Neural progenitor cell (in vitro differentiated cells): ENCODE measurements around the gene PAK1. TPM values are rescaled to one million over a fixed set of nuclear protein-coding genes. Genes with fewer than 3 reads are reported as not detected.

Experiments used
- DNase-seq: peaks from one replicate; pipeline ENCODE4 v3.0.0-alpha.2; 2016; ENCODE audit warnings: low spot score
- H2AFZ ChIP-seq: fragments of 200-600 bp; sonication (generic); replicated peaks from 2 replicates; pipeline ENCODE4 v1.6.1; 2016; ENCODE audit warnings: antibody characterized with exemption
- H3F3A ChIP-seq: fragments of 200-600 bp; sonication (generic); 2 replicates; pipeline ENCODE4 v1.6.1; 2016; ENCODE audit warnings: antibody characterized with exemption, low read depth
- H3K27ac ChIP-seq: fragments of 200-600 bp; sonication (generic); 2 replicates; pipeline ENCODE4 v1.5.1; 2016; ENCODE audit warnings: mild to moderate bottlenecking
- H3K27me3 ChIP-seq: fragments of 200-600 bp; sonication (generic); 2 replicates; pipeline ENCODE4 v1.6.1; 2016; ENCODE audit warnings: mild to moderate bottlenecking, moderate library complexity
- H3K36me3 ChIP-seq: fragments of 200-600 bp; sonication (generic); 2 replicates; pipeline ENCODE4 v1.5.1; 2016
- H3K4me1 ChIP-seq: fragments of 200-600 bp; sonication (generic); 2 replicates; pipeline ENCODE4 v1.6.1; 2016; ENCODE audit warnings: mixed run types
- H3K4me2 ChIP-seq: fragments of 200-600 bp; sonication (generic); 2 replicates; pipeline ENCODE4 v1.6.1; 2016
- H3K4me3 ChIP-seq: fragments of 200-600 bp; sonication (generic); 2 replicates; pipeline ENCODE4 v1.5.1; 2016
- H3K79me2 ChIP-seq: fragments of 200-600 bp; sonication (generic); 2 replicates; pipeline ENCODE4 v1.6.1; 2016; ENCODE audit warnings: low read depth
- H3K9ac ChIP-seq: fragments of 200-600 bp; sonication (generic); 2 replicates; pipeline ENCODE4 v1.6.1; 2016
- H3K9me3 ChIP-seq: fragments of 200-600 bp; sonication (generic); 2 replicates; pipeline ENCODE4 v1.5.1; 2016; ENCODE audit warnings: low read depth
- H4K20me1 ChIP-seq: fragments of 200-600 bp; sonication (generic); 2 replicates; pipeline ENCODE4 v1.6.1; 2016; ENCODE audit warnings: low read depth
- H3K27ac Mint-ChIP-seq: 3 replicates; pipeline ENCODE4 v1.8.0; 2021; ENCODE audit warnings: mixed read lengths
- H3K27me3 Mint-ChIP-seq: 2 replicates; pipeline ENCODE4 v1.8.0; 2022; ENCODE audit warnings: low read depth, mild to moderate bottlenecking, inconsistent platforms, moderate library complexity, mixed read lengths; ENCODE audit not compliant: insufficient read depth
- H3K36me3 Mint-ChIP-seq: 3 replicates; pipeline ENCODE4 v1.8.0; 2021; ENCODE audit warnings: mixed read lengths
- H3K4me1 Mint-ChIP-seq: 3 replicates; pipeline ENCODE4 v1.8.0; 2021; ENCODE audit warnings: mixed read lengths
- H3K4me3 Mint-ChIP-seq: 3 replicates; pipeline ENCODE4 v1.8.0; 2021; ENCODE audit warnings: mild to moderate bottlenecking, moderate library complexity, mixed read lengths
- H3K9me3 Mint-ChIP-seq: 3 replicates; pipeline ENCODE4 v1.8.0; 2020; ENCODE audit warnings: mixed read lengths
- EZH2 ChIP-seq: fragments of 200-600 bp; sonication (generic); IDR thresholded peaks from 2 replicates; pipeline ENCODE4 v1.6.1; 2017; ENCODE audit warnings: antibody characterized with exemption, mild to moderate bottlenecking, moderate library complexity
- EZH2phosphoT487 ChIP-seq: fragments of 200-600 bp; sonication (generic); IDR thresholded peaks from 2 replicates; pipeline ENCODE4 v1.6.1; 2017; ENCODE audit warnings: antibody characterized with exemption
- total RNA-seq: library from RNA; depleted of rRNA; stranded (reverse); fragments of >200 nt; gene quantifications from 2 replicates; pipeline ENCODE4 v1.2.3, GENCODE V29; 2015; ENCODE audit warnings: low replicate concordance
- TF ChIP-seq, protein P1 (sequence below): fragments of 200-600 bp; sonication (generic); IDR thresholded peaks from 2 replicates; pipeline ENCODE4 v1.5.1; 2017; ENCODE audit warnings: antibody characterized with exemption, mild to moderate bottlenecking

The PAK1 gene
- total RNA-seq, 1 donor from 2014 or later, result 52.1 TPM

DNA sequence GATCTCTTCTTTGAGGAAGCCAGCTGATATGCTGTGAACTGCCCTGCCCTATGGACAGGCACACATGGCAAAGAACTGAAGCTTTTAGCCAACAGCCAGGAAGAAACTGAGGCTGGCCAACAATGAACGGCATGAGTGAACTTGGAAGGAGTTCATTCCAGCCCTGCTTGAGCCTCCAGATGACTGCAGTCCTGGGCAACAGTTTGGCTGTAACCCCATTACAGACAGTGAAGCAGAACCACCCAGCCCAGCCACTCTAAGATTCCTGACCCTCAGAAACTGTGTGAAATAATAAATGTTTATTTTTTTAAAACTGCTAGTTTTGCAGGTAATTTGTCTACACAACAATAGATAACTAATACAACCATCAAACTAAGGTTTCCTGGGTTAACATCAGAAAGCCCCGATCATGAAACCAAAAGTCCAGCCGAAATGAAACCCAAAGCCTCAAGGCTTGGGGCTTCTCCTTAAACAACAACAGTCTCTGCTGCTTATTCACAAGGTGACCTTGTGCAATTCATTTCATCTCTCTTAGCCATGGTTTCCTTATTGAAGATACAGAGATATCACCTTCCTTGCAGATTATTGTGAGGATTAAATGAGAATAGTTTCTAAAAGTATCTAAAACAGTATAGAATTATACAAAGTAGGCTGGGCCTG is 31.4 kb downstream of the PAK1 start:
- Histone ChIP-seq H3K9ac (no peak overlapping the region), H3F3A (no peaks in the 10 kb centered on the region), H3K9me3 (no peaks in the 10 kb centered on the region), H3K4me3 (no peak overlapping the region), H3K4me1 (peaks cover 8% of the 10 kb centered on the region), H3K27ac (no peak overlapping the region), H2AFZ (no peak overlapping the region), H3K27me3 (no peaks in the 10 kb centered on the region), H3K36me3 (no peaks in the 10 kb centered on the region), H3K79me2 (peaks cover 6% of the 10 kb centered on the region), H3K4me2 (no peak overlapping the region), H4K20me1 (no peaks in the 10 kb centered on the region)
- no peaks in the 10 kb centered on the region for H3K36me3 Mint-ChIP-seq
- no peaks in the 10 kb centered on the region for H3K9me3 Mint-ChIP-seq
- no peaks in the 10 kb centered on the region for H3K4me1 Mint-ChIP-seq
- H3K27ac Mint-ChIP-seq, result no peak overlapping the region
- no peak overlapping the region for H3K4me3 Mint-ChIP-seq
- no peak for DNase-seq
- peaks cover 2% of the 10 kb centered on the region for H3K27me3 Mint-ChIP-seq
- TF ChIP-seq, protein P1, sequence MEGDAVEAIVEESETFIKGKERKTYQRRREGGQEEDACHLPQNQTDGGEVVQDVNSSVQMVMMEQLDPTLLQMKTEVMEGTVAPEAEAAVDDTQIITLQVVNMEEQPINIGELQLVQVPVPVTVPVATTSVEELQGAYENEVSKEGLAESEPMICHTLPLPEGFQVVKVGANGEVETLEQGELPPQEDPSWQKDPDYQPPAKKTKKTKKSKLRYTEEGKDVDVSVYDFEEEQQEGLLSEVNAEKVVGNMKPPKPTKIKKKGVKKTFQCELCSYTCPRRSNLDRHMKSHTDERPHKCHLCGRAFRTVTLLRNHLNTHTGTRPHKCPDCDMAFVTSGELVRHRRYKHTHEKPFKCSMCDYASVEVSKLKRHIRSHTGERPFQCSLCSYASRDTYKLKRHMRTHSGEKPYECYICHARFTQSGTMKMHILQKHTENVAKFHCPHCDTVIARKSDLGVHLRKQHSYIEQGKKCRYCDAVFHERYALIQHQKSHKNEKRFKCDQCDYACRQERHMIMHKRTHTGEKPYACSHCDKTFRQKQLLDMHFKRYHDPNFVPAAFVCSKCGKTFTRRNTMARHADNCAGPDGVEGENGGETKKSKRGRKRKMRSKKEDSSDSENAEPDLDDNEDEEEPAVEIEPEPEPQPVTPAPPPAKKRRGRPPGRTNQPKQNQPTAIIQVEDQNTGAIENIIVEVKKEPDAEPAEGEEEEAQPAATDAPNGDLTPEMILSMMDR, result no peak
- no peak for TF ChIP-seq EZH2
- TF ChIP-seq EZH2phosphoT487, result no peak

DNA sequence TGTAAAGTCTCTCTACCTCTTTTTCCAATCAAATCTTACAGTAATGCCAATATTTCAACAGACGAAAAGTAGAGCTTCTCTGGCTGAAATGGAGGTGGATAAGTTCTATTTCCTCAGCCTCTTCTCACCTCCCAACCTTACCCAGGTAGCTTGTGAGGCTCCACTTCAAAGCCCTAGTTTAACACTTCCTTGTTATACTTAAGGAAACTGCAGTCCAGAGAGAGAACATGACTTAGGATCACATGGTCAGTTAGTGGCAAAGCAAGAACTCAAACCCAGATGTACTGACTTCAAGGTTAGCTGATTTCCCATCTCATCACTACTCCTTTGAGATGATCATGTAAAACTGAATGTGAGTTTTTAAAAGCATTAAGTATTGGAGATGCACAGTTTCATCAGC is 32.5 kb downstream of the PAK1 start:
- H3K4me1 Mint-ChIP-seq, result no peaks in the 10 kb centered on the region
- H3K9me3 Mint-ChIP-seq, result no peaks in the 10 kb centered on the region

DNA sequence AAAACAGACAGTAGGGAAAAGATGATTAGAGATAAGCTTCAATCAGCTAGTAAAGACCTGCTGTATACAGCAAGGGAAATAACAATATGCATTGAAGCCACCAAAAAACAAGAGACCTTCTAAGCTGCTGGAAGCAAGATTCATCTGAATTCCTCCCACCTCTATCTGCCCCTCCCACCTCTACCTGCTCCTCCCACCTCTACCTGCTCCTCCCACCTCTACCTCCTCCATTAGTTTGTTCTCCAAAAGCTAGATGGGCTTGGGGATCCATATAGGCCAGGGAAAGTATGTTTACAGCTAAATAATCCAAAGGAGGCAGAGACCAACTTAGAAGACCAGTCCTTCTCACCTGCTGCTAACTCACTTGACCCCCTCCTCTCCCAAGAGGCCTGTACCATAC is 33.2 kb downstream of the PAK1 start:
- DNase-seq, result no peak
- Histone ChIP-seq H3K27me3 (no peaks in the 10 kb centered on the region), H3K36me3 (no peaks in the 10 kb centered on the region), H3K4me1 (no peaks in the 10 kb centered on the region), H3K4me3 (no peak overlapping the region), H3K27ac (no peak overlapping the region), H3K79me2 (peaks cover 3% of the 10 kb centered on the region), H3F3A (no peaks in the 10 kb centered on the region), H2AFZ (no peak overlapping the region), H3K4me2 (no peak overlapping the region), H3K9me3 (no peaks in the 10 kb centered on the region), H4K20me1 (no peaks in the 10 kb centered on the region), H3K9ac (no peak overlapping the region)
- Mint-ChIP-seq H3K27me3 (peaks cover 2% of the 10 kb centered on the region), H3K27ac (no peak overlapping the region), H3K4me1 (no peaks in the 10 kb centered on the region), H3K4me3 (no peak overlapping the region), H3K9me3 (no peaks in the 10 kb centered on the region), H3K36me3 (no peaks in the 10 kb centered on the region)
- TF ChIP-seq, protein P1, result no peak
- no peak for TF ChIP-seq EZH2
- no peak for TF ChIP-seq EZH2phosphoT487

More for the DNA sequence above, 32.5 kb downstream of the PAK1 start:
- DNase-seq, result no peak
- peaks cover 2% of the 10 kb centered on the region for H3K27me3 Mint-ChIP-seq
- H3K27me3 ChIP-seq, result no peaks in the 10 kb centered on the region
- no peaks in the 10 kb centered on the region for H4K20me1 ChIP-seq
- no peak overlapping the region for H3K27ac ChIP-seq
- no peaks in the 10 kb centered on the region for H3K4me1 ChIP-seq
- H3K27ac Mint-ChIP-seq, result no peak overlapping the region
- no peaks in the 10 kb centered on the region for H3K9me3 ChIP-seq
- no peak overlapping the region for H3K9ac ChIP-seq
- H3K36me3 Mint-ChIP-seq, result no peaks in the 10 kb centered on the region
- no peak overlapping the region for H3K4me2 ChIP-seq
- no peak overlapping the region for H3K4me3 ChIP-seq
- no peak overlapping the region for H3K4me3 Mint-ChIP-seq
- TF ChIP-seq EZH2phosphoT487, result no peak
- no peak for TF ChIP-seq EZH2
- TF ChIP-seq, protein P1, result no peak
- no peaks in the 10 kb centered on the region for H3K36me3 ChIP-seq
- H2AFZ ChIP-seq, result no peak overlapping the region
- no peaks in the 10 kb centered on the region for H3F3A ChIP-seq
- peaks cover 6% of the 10 kb centered on the region for H3K79me2 ChIP-seq
